ENCODE measurements around the gene MBD5.

The MBD5 gene

DNA sequence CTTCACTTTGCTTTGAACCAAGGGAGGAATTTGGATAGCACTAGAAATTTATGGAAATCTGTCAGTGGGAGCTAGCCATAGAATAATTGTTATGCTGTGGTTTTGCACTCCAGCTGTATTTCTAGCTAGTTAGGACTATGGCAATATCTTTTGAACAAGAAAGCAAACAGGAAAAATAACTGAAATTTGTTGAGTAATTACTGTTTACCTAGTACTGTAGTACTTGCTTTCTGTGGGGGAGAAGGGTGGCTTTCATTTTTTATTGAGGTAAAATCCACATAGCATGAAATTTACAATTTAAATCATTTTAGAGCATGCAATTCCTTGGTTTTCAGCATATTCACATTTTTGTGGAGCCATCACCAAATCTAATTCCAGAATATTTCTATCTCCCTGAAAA, 28.4 kb downstream of the MBD5 start:
- Histone ChIP-seq H2BK15ac (ENCODE audit: low read length) (no peak overlapping the region), H3K18ac (ENCODE audit: low read length) (no peak overlapping the region), H3K79me1 (ENCODE audit: low read depth, low read length) (no peaks in the 10 kb centered on the region), H3K4me3 (ENCODE audit: low read length in 2 of 2) (no peak overlapping the region), H4K91ac (ENCODE audit: low read depth, low read length, poor library complexity) (no peak overlapping the region), H3K23ac (ENCODE audit: low read depth, low read length, poor library complexity) (no peak overlapping the region), H3K9ac (ENCODE audit: low read depth, low read length, poor library complexity) (no peak overlapping the region), H3K4me2 (ENCODE audit: insufficient read depth, low read length, poor library complexity, severe bottlenecking) (no peak overlapping the region), H3K14ac (ENCODE audit: low read length) (no peak overlapping the region), H2AFZ (ENCODE audit: low read length) (no peak overlapping the region), H2AK5ac (ENCODE audit: low read depth, low read length) (no peak overlapping the region), H4K8ac (ENCODE audit: low read depth, low read length) (no peak overlapping the region), H3K36me3 (replicated peaks in 1 of 2; ENCODE audit: control insufficient read depth in 2 of 2, insufficient read depth in 2 of 2, low read length in 2 of 2) (peaks cover 0 to 5% of the 10 kb centered on the region in 2 donors), H2BK12ac (ENCODE audit: low read length) (no peak overlapping the region), H3K9me3 (replicated peaks in 1 of 2; ENCODE audit: control insufficient read depth in 2 of 2, insufficient read depth in 1 of 2, low read depth in 1 of 2, low read length in 2 of 2) (peaks cover 0 to 2% of the 10 kb centered on the region in 2 donors), H3K27ac (replicated peaks; ENCODE audit: low read length) (no peak overlapping the region), H3K4me1 (ENCODE audit: control insufficient read depth in 2 of 2, insufficient read depth in 1 of 2, low read depth in 1 of 2, low read length in 2 of 2) (no peaks in the 10 kb centered on the region), H2BK120ac (ENCODE audit: low read depth, low read length) (no peak overlapping the region), H3K27me3 (ENCODE audit: control insufficient read depth in 3 of 3, insufficient read depth in 3 of 3, low read depth in 1 of 3, low read length in 3 of 3) (no peaks in the 10 kb centered on the region), H3K4ac (ENCODE audit: low read length) (no peak overlapping the region), H2BK5ac (ENCODE audit: low read length) (no peak overlapping the region)
- no peak for DNase-seq (ENCODE audit: low spot score)

DNA sequence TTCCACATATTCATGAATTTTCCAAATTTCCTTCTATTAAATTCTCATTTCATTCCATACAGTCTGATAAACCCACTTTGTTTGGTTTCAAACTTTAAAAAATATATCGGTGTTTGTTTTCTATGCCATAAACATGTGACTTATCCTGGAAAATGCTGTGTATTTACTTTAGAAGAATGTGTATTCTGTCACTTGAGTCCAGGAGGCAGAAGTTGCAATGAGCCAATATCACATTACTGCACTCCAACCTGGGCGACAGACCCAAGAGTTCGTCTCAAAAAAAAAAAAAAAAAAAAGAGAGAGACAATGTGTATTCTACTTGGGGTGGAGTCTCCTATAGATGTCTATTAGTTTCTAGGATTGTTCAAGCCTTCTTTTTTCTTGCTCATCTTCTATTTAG, 31.8 kb downstream of the MBD5 start:
- H3K4me2 ChIP-seq (ENCODE audit: insufficient read depth, low read length, poor library complexity, severe bottlenecking): no peak overlapping the region
- H3K9ac ChIP-seq (ENCODE audit: low read depth, low read length, poor library complexity): no peak overlapping the region
- WGBS, 2 donors (ENCODE audit: extremely low coverage in 2 of 2, insufficient read length in 2 of 2, insufficient replicate concordance in 1 of 2): no CpG with 5 or more reads among the region's 3 CpGs
- no peak overlapping the region for H3K4me3 ChIP-seq (ENCODE audit: low read length in 2 of 2)
- H4K91ac ChIP-seq (ENCODE audit: low read depth, low read length, poor library complexity): no peak overlapping the region
- peaks cover 0 to 10% of the 10 kb centered on the region in 2 donors for H3K36me3 ChIP-seq (replicated peaks in 1 of 2; ENCODE audit: control insufficient read depth in 2 of 2, insufficient read depth in 2 of 2, low read length in 2 of 2)
- H2BK15ac ChIP-seq (ENCODE audit: low read length): no peak overlapping the region
- no peak overlapping the region for H3K27ac ChIP-seq (replicated peaks; ENCODE audit: low read length)
- no peaks in the 10 kb centered on the region for H3K27me3 ChIP-seq (ENCODE audit: control insufficient read depth in 3 of 3, insufficient read depth in 3 of 3, low read depth in 1 of 3, low read length in 3 of 3)
- H3K18ac ChIP-seq (ENCODE audit: low read length): no peak overlapping the region
- H2AK5ac ChIP-seq (ENCODE audit: low read depth, low read length): no peak overlapping the region
- H2BK120ac ChIP-seq (ENCODE audit: low read depth, low read length): no peak overlapping the region
- no peak overlapping the region for H3K23ac ChIP-seq (ENCODE audit: low read depth, low read length, poor library complexity)
- H2BK5ac ChIP-seq (ENCODE audit: low read length): no peak overlapping the region
- H4K8ac ChIP-seq (ENCODE audit: low read depth, low read length): no peak overlapping the region
- H3K4ac ChIP-seq (ENCODE audit: low read length): no peak overlapping the region
- H3K9me3 ChIP-seq (replicated peaks in 1 of 2; ENCODE audit: control insufficient read depth in 2 of 2, insufficient read depth in 1 of 2, low read depth in 1 of 2, low read length in 2 of 2): peaks cover 0 to 3% of the 10 kb centered on the region in 2 donors
- H3K4me1 ChIP-seq (ENCODE audit: control insufficient read depth in 2 of 2, insufficient read depth in 1 of 2, low read depth in 1 of 2, low read length in 2 of 2): no peaks in the 10 kb centered on the region
- H2AFZ ChIP-seq (ENCODE audit: low read length): no peak overlapping the region
- H3K14ac ChIP-seq (ENCODE audit: low read length): no peak overlapping the region
- no peak overlapping the region for H2BK12ac ChIP-seq (ENCODE audit: low read length)
- DNase-seq (ENCODE audit: low spot score): no peak
- no peaks in the 10 kb centered on the region for H3K79me1 ChIP-seq (ENCODE audit: low read depth, low read length)

DNA sequence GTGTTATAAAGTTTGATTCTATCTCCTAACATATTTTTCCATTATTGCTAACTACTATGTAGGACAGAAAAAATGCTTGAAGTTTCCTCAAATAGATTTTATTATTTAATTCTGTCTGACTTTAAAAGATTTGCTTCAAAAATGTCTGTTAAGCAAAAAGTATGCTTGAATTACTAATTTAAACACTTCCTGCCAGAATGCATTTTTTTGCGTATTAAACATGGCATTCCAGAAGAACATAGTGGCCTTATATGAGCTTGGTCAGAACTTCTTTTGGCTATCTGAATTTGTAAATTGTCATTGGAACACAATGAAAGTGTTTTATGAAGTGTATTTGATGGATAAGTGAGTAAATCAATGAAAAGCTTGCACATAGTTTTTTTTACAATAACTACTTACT, 37.8 kb downstream of the MBD5 start:
- no peak overlapping the region for H3K4me2 ChIP-seq (ENCODE audit: insufficient read depth, low read length, poor library complexity, severe bottlenecking)
- no peak overlapping the region for H2BK15ac ChIP-seq (ENCODE audit: low read length)
- no peak overlapping the region for H3K14ac ChIP-seq (ENCODE audit: low read length)
- H2AK5ac ChIP-seq (ENCODE audit: low read depth, low read length): no peak overlapping the region
- no peak overlapping the region for H4K91ac ChIP-seq (ENCODE audit: low read depth, low read length, poor library complexity)
- no peak overlapping the region for H2BK120ac ChIP-seq (ENCODE audit: low read depth, low read length)
- no peak overlapping the region for H3K4ac ChIP-seq (ENCODE audit: low read length)
- H3K9ac ChIP-seq (ENCODE audit: low read depth, low read length, poor library complexity): no peak overlapping the region
- no peak for DNase-seq (ENCODE audit: low spot score)
- H3K4me3 ChIP-seq (ENCODE audit: low read length in 2 of 2): no peak overlapping the region
- H3K27me3 ChIP-seq (ENCODE audit: control insufficient read depth in 3 of 3, insufficient read depth in 3 of 3, low read depth in 1 of 3, low read length in 3 of 3): no peaks in the 10 kb centered on the region
- no peak overlapping the region for H2BK5ac ChIP-seq (ENCODE audit: low read length)
- H4K8ac ChIP-seq (ENCODE audit: low read depth, low read length): no peak overlapping the region
- no peak overlapping the region for H2BK12ac ChIP-seq (ENCODE audit: low read length)
- no peak overlapping the region for H3K18ac ChIP-seq (ENCODE audit: low read length)
- H3K27ac ChIP-seq (replicated peaks; ENCODE audit: low read length): no peak overlapping the region
- H2AFZ ChIP-seq (ENCODE audit: low read length): no peak overlapping the region
- no peaks in the 10 kb centered on the region for H3K4me1 ChIP-seq (ENCODE audit: control insufficient read depth in 2 of 2, insufficient read depth in 1 of 2, low read depth in 1 of 2, low read length in 2 of 2)
- no peaks in the 10 kb centered on the region for H3K79me1 ChIP-seq (ENCODE audit: low read depth, low read length)
- no CpG with 5 or more reads among the region's 1 CpG for WGBS, 2 donors (ENCODE audit: extremely low coverage in 2 of 2, insufficient read length in 2 of 2, insufficient replicate concordance in 1 of 2)
- no peak overlapping the region for H3K23ac ChIP-seq (ENCODE audit: low read depth, low read length, poor library complexity)
- H3K36me3 ChIP-seq (replicated peaks in 1 of 2; ENCODE audit: control insufficient read depth in 2 of 2, insufficient read depth in 2 of 2, low read length in 2 of 2): peaks cover 0 to 10% of the 10 kb centered on the region in 2 donors
- H3K9me3 ChIP-seq (replicated peaks in 1 of 2; ENCODE audit: control insufficient read depth in 2 of 2, insufficient read depth in 1 of 2, low read depth in 1 of 2, low read length in 2 of 2): peaks cover 0 to 3% of the 10 kb centered on the region in 2 donors

DNA sequence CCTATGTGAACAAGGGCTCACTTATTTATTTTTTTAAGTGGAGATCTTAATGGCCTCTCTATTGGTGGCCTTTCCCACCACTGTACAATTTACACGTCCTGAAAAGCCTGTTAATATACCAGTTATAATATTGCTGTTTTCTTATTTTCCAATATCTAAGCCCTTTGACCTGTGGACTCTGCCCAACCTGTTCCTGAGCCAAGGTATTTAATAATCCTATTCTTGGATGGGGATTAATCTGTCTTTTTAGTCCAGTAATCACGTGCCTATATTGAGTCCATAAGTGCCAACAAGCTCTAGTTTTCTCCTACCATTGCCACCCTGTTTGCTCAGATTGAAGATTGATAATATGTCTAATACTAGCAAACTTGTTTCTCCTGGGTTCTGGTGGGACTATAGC, 42.7 kb downstream of the MBD5 start:
- Histone ChIP-seq H2AFZ (ENCODE audit: low read length) (no peak overlapping the region), H3K4me1 (ENCODE audit: control insufficient read depth in 2 of 2, insufficient read depth in 1 of 2, low read depth in 1 of 2, low read length in 2 of 2) (no peaks in the 10 kb centered on the region), H3K9me3 (replicated peaks in 1 of 2; ENCODE audit: control insufficient read depth in 2 of 2, insufficient read depth in 1 of 2, low read depth in 1 of 2, low read length in 2 of 2) (no peaks in the 10 kb centered on the region), H3K79me1 (ENCODE audit: low read depth, low read length) (no peaks in the 10 kb centered on the region), H4K91ac (ENCODE audit: low read depth, low read length, poor library complexity) (no peak overlapping the region), H3K14ac (ENCODE audit: low read length) (no peak overlapping the region), H2BK5ac (ENCODE audit: low read length) (no peak overlapping the region), H2BK15ac (ENCODE audit: low read length) (no peak overlapping the region), H4K8ac (ENCODE audit: low read depth, low read length) (no peak overlapping the region), H2BK12ac (ENCODE audit: low read length) (no peak overlapping the region), H2BK120ac (ENCODE audit: low read depth, low read length) (no peak overlapping the region), H3K27me3 (ENCODE audit: control insufficient read depth in 3 of 3, insufficient read depth in 3 of 3, low read depth in 1 of 3, low read length in 3 of 3) (no peaks in the 10 kb centered on the region), H3K36me3 (replicated peaks in 1 of 2; ENCODE audit: control insufficient read depth in 2 of 2, insufficient read depth in 2 of 2, low read length in 2 of 2) (no peaks in the 10 kb centered on the region), H3K27ac (replicated peaks; ENCODE audit: low read length) (no peak overlapping the region), H2AK5ac (ENCODE audit: low read depth, low read length) (no peak overlapping the region), H3K4me2 (ENCODE audit: insufficient read depth, low read length, poor library complexity, severe bottlenecking) (no peak overlapping the region), H3K9ac (ENCODE audit: low read depth, low read length, poor library complexity) (no peak overlapping the region), H3K23ac (ENCODE audit: low read depth, low read length, poor library complexity) (no peak overlapping the region), H3K18ac (ENCODE audit: low read length) (no peak overlapping the region), H3K4ac (ENCODE audit: low read length) (no peak overlapping the region), H3K4me3 (ENCODE audit: low read length in 2 of 2) (no peak overlapping the region)
- no peak for DNase-seq (ENCODE audit: low spot score)
- WGBS, 2 donors (ENCODE audit: extremely low coverage in 2 of 2, insufficient read length in 2 of 2, insufficient replicate concordance in 1 of 2): no CpG with 5 or more reads among the region's 2 CpGs
